ENCODE measurements around the gene CTDP1.

DNA sequence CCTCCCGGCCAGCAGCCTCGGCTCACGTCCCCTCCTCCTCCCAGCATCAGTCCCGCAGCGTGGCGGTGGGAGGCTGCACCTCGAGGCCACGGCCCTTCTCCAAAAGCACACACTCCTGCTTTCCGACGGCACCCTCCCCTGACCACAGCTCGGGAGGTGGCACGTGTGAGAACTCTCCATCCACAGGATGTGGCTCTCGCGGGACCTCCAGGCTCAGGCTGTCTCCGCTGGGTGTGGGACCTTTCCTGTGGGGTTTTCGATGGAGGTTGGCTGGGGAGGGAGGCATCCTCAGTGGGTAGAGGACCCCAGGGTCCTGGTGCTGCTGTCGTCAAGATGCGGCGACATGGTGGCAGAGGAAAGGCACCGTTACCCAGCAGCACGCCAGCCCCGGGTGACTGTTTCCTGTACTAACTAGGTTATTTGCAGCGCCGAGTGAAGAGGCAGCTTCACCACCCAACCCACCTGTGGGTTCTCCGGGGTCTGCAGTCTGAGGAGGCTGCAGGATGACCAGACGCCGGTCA lies 75.3 kb downstream of the CTDP1 start:
- TF ChIP-seq, protein P1, sequence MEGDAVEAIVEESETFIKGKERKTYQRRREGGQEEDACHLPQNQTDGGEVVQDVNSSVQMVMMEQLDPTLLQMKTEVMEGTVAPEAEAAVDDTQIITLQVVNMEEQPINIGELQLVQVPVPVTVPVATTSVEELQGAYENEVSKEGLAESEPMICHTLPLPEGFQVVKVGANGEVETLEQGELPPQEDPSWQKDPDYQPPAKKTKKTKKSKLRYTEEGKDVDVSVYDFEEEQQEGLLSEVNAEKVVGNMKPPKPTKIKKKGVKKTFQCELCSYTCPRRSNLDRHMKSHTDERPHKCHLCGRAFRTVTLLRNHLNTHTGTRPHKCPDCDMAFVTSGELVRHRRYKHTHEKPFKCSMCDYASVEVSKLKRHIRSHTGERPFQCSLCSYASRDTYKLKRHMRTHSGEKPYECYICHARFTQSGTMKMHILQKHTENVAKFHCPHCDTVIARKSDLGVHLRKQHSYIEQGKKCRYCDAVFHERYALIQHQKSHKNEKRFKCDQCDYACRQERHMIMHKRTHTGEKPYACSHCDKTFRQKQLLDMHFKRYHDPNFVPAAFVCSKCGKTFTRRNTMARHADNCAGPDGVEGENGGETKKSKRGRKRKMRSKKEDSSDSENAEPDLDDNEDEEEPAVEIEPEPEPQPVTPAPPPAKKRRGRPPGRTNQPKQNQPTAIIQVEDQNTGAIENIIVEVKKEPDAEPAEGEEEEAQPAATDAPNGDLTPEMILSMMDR (IDR thresholded peaks at IDR 0.05): no peak
- TF ChIP-seq POLR2AphosphoS5 (IDR thresholded peaks at IDR 0.05) (no peak), POLR2A (IDR thresholded peaks at IDR 0.05) (no peak), EP300 (IDR thresholded peaks at IDR 0.05) (no peak)

Measured in gastroesophageal sphincter (tissue), 3 donors.